Fibroblast of lung (primary cell): Measurements from ENCODE around the gene RRAS. TPM values are rescaled to one million over a fixed set of nuclear protein-coding genes. Genes with fewer than 3 reads are reported as not detected.

Experiments
- DNase-seq, 2 donors: peaks; one replicate each; pipeline versions ENCODE4 v3.0.0 to v3.0.0-alpha.2; 2010; ENCODE audit warnings: low read depth in 2 of 2
- H2AFZ ChIP-seq: 2 replicates; pipeline ENCODE4 v1.5.1; 2012; ENCODE audit warnings: low read length, control low read depth, inconsistent platforms
- H3K27ac ChIP-seq: 2 replicates; pipeline ENCODE4 v1.5.1; 2011; ENCODE audit warnings: low read length, control low read depth; ENCODE audit not compliant: insufficient read depth
- H3K27me3 ChIP-seq: 2 replicates; pipeline ENCODE4 v1.5.1; 2011; ENCODE audit warnings: mild to moderate bottlenecking, low read length; ENCODE audit not compliant: control insufficient read depth, insufficient read depth
- H3K36me3 ChIP-seq: 2 replicates; pipeline ENCODE4 v1.5.1; 2011; ENCODE audit warnings: low read length; ENCODE audit not compliant: control insufficient read depth, insufficient read depth
- H3K4me1 ChIP-seq: 2 replicates; pipeline ENCODE4 v1.5.1; 2011; ENCODE audit warnings: low read length; ENCODE audit not compliant: control insufficient read depth, insufficient read depth; ENCODE audit errors: extremely low read depth
- H3K4me2 ChIP-seq: 2 replicates; pipeline ENCODE4 v1.5.1; 2011; ENCODE audit warnings: low read length, control low read depth; ENCODE audit not compliant: insufficient read depth; ENCODE audit errors: extremely low read depth
- H3K4me3 ChIP-seq, 4 experiments: fragments of 200-600 bp in 1 of 4; sonication (generic) in 1 of 4; replicated peaks in 1 of 4; 2 replicates each; pipeline ENCODE4 v1.5.1; 2011 to 2016; ENCODE audit warnings: low read length in 4 of 4, low read depth in 3 of 4, mild to moderate bottlenecking in 3 of 4, control low read depth in 2 of 4, inconsistent platforms in 1 of 4, mixed read lengths in 1 of 4; ENCODE audit not compliant: insufficient read depth in 1 of 4; ENCODE audit errors: control extremely low read depth in 1 of 4
- H3K79me2 ChIP-seq: 2 replicates; pipeline ENCODE4 v1.5.1; 2012; ENCODE audit warnings: mild to moderate bottlenecking, low read length, inconsistent platforms; ENCODE audit not compliant: control insufficient read depth, insufficient read depth
- H3K9ac ChIP-seq: 2 replicates; pipeline ENCODE4 v1.5.1; 2011; ENCODE audit warnings: mild to moderate bottlenecking, low read length, control low read depth; ENCODE audit not compliant: insufficient read depth
- H3K9me3 ChIP-seq: 2 replicates; pipeline ENCODE4 v1.5.1; 2012; ENCODE audit warnings: low read depth, low read length; ENCODE audit not compliant: control insufficient read depth, insufficient read depth
- H4K20me1 ChIP-seq: 2 replicates; pipeline ENCODE4 v1.5.1; 2011; ENCODE audit warnings: low read length; ENCODE audit not compliant: control insufficient read depth, insufficient read depth; ENCODE audit errors: extremely low read depth
- EZH2 ChIP-seq: IDR thresholded peaks from 2 replicates; pipeline ENCODE4 v1.5.1; 2012; ENCODE audit warnings: low read length, control low read depth, mild to moderate bottlenecking; ENCODE audit errors: missing control alignments
- polyA plus RNA-seq, 2 donors: library from polyadenylated mRNA; depleted of rRNA in 1 of 2; stranded (reverse) in 1 of 2; unstranded in 1 of 2; fragments of >200 nt; gene quantifications; 2 replicates each; pipeline ENCODE4 v1.2.1, GENCODE V29; 2011 to 2012; ENCODE audit warnings: missing spikeins in 1 of 2
- total RNA-seq: library from RNA; depleted of rRNA; stranded (reverse); fragments of >200 nt; gene quantifications from 2 replicates; pipeline ENCODE4 v1.2.1, GENCODE V29; 2014
- TF ChIP-seq, protein P1 (sequence below), 2 donors: IDR thresholded peaks in 1 of 2; conservative IDR thresholded peaks in 1 of 2; 1 replicate in 1 of 2; 2 replicates in 1 of 2; pipeline ENCODE4 v1.5.1; 2011 to 2012; ENCODE audit warnings: low read length in 2 of 2, control low read depth in 1 of 2, inconsistent platforms in 1 of 2, low read depth in 1 of 2, mild to moderate bottlenecking in 1 of 2

The RRAS gene
- total and polyA plus RNA-seq, 2 donors (not counting 1 experiment from before 2014, with no cell fraction given), result 60.1 to 129 TPM

DNA sequence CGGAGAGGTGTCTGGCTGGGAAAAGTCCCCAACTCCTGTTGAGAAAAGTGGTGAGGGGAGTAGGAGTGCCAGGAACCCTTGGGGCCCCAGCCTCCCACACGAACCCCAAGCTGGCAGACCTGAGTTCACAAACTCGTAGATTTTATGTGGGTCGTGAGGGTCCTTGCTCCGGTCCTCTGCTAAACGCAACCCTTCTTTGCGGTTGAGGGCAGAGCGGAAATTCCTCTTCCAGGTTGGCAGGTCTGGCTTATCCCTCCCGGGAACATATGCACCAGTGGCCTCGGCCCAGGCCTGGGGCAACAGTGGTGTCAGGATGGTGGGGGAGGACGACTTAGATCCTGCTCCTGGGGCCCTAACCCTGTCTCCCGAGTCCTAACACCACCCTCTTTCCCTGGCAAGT is 23.3 kb upstream of the RRAS start:
- H3K4me1 ChIP-seq, result peaks cover 5% of the 10 kb centered on the region
- no peak for TF ChIP-seq EZH2
- TF ChIP-seq, protein P1, sequence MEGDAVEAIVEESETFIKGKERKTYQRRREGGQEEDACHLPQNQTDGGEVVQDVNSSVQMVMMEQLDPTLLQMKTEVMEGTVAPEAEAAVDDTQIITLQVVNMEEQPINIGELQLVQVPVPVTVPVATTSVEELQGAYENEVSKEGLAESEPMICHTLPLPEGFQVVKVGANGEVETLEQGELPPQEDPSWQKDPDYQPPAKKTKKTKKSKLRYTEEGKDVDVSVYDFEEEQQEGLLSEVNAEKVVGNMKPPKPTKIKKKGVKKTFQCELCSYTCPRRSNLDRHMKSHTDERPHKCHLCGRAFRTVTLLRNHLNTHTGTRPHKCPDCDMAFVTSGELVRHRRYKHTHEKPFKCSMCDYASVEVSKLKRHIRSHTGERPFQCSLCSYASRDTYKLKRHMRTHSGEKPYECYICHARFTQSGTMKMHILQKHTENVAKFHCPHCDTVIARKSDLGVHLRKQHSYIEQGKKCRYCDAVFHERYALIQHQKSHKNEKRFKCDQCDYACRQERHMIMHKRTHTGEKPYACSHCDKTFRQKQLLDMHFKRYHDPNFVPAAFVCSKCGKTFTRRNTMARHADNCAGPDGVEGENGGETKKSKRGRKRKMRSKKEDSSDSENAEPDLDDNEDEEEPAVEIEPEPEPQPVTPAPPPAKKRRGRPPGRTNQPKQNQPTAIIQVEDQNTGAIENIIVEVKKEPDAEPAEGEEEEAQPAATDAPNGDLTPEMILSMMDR (conservative IDR thresholded peaks at IDR 0.05 in 1 of 2, IDR thresholded peaks at IDR 0.05 in 1 of 2; ENCODE audit: low read depth in 1 of 2, low read length in 2 of 2), result no peak
- no peak overlapping the region for H3K4me3 ChIP-seq
- H3K27ac ChIP-seq, result no peak overlapping the region
- H4K20me1 ChIP-seq, result no peaks in the 10 kb centered on the region
- H3K27me3 ChIP-seq, result no peaks in the 10 kb centered on the region
- H3K9me3 ChIP-seq, result no peaks in the 10 kb centered on the region
- H3K36me3 ChIP-seq, result peaks cover 27% of the 10 kb centered on the region
- no peak overlapping the region for H3K4me2 ChIP-seq
- H2AFZ ChIP-seq, result no peak overlapping the region
- no peak overlapping the region for H3K9ac ChIP-seq
- no peak for DNase-seq
- H3K79me2 ChIP-seq, result peaks cover 16% of the 10 kb centered on the region

DNA sequence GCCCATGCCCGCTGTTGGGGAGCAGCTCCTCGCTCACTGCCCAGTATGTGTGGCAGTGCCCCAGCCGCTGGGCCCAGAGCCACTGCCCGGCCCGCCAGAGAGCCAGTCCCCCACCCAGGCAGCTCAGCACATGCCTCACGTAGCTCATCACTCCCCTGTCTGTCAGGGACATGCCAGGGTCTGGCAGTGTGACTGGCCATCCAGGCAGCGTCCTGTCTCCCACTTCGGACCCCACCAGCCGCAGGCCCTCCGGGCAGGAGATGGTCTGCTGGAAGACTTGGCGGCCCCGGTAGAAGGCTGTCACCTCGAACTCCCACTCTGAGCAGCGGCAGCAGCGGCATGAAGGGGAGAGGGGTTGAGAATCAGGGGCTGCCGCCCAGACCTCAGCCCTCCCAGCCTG is 22.1 kb upstream of the RRAS start:
- Histone ChIP-seq H3K9ac (no peak overlapping the region), H3K79me2 (peaks cover 16% of the 10 kb centered on the region), H3K27ac (no peak overlapping the region), H3K4me3 (no peak overlapping the region), H3K4me2 (no peak overlapping the region), H3K4me1 (peaks cover 5% of the 10 kb centered on the region), H3K36me3 (peaks cover 37% of the 10 kb centered on the region), H3K27me3 (no peaks in the 10 kb centered on the region), H4K20me1 (no peaks in the 10 kb centered on the region), H2AFZ (no peak overlapping the region), H3K9me3 (no peaks in the 10 kb centered on the region)
- no peak for DNase-seq
- TF ChIP-seq, protein P1 (conservative IDR thresholded peaks at IDR 0.05 in 1 of 2, IDR thresholded peaks at IDR 0.05 in 1 of 2; ENCODE audit: low read depth in 1 of 2, low read length in 2 of 2), result no peak
- TF ChIP-seq EZH2, result no peak

DNA sequence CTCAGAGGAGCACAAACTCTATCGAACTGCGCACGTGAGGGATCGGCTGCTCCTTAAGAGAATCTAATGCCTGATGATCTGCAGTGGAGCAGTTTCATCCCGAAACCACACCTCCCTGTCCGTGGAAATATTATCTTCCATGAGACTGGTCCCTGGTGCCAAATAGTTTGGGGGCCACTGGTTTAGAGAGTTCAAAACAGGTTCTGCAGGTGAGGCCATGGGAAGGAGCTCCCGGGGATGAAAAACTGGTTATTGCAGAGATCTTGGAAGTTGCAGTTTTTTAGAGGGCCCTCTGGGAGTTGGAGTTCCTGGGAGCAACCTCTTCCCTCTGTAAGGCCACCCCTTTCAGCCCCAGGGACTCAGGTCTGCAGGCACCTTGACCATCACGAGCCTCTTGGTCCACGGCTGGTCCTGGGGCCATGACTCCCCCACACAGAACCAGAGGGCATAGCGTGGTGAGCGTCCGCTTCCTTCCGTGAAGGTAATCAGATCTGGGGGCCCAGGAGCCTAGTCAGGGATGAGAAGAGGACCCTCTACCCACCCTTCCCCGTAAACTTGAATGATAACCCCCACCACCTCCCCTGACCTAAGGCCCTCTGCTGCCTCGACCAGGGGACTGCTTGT is 20.5 kb upstream of the RRAS start:
- H3K27me3 ChIP-seq, result no peaks in the 10 kb centered on the region
- no peak for DNase-seq
- H3K27ac ChIP-seq, result no peak overlapping the region
- no peak overlapping the region for H3K9ac ChIP-seq
- no peak overlapping the region for H3K4me2 ChIP-seq
- H3K36me3 ChIP-seq, result peaks cover 48% of the 10 kb centered on the region
- H2AFZ ChIP-seq, result no peak overlapping the region
- no peaks in the 10 kb centered on the region for H4K20me1 ChIP-seq
- no peak overlapping the region for H3K4me3 ChIP-seq
- peaks cover 7% of the 10 kb centered on the region for H3K79me2 ChIP-seq
- H3K9me3 ChIP-seq, result no peaks in the 10 kb centered on the region
- TF ChIP-seq, protein P1 (conservative IDR thresholded peaks at IDR 0.05 in 1 of 2, IDR thresholded peaks at IDR 0.05 in 1 of 2; ENCODE audit: low read depth in 1 of 2, low read length in 2 of 2), result no peak
- no peak for TF ChIP-seq EZH2
- no peaks in the 10 kb centered on the region for H3K4me1 ChIP-seq
